Mucosa of descending colon (tissue), 3 donors: Measurements from ENCODE around the gene SASH1. TPM values are rescaled to one million over a fixed set of nuclear protein-coding genes. Genes with fewer than 3 reads are reported as not detected.

Source experiments
- ATAC-seq: fragments of 200-7000 bp; cut with Tn5 transposase; one replicate; pipeline ENCODE4 v1.9.1; 2020; ENCODE audit warnings: mild to moderate bottlenecking, moderate library complexity
- DNase-seq, 3 donors: peaks; one replicate each; pipeline ENCODE4 v3.0.0-alpha.2; 2020
- H3K36me3 ChIP-seq: fragments of 200-600 bp; one replicate; pipeline ENCODE4 v1.8.0; 2021; ENCODE audit warnings: low read depth, mild to moderate bottlenecking
- H3K4me1 ChIP-seq: fragments of 200-600 bp; one replicate; pipeline ENCODE4 v1.8.0; 2021; ENCODE audit warnings: low read depth, mild to moderate bottlenecking
- H3K4me3 ChIP-seq: fragments of 200-600 bp; one replicate; pipeline ENCODE4 v1.8.0; 2021; ENCODE audit warnings: mild to moderate bottlenecking
- H3K9me3 ChIP-seq: fragments of 200-600 bp; one replicate; pipeline ENCODE4 v1.8.0; 2021; ENCODE audit warnings: mild to moderate bottlenecking
- intact Hi-C, 2 donors: fragments of 100-400 bp; cut with DNase I in 1 of 2; cut with micrococcal nuclease in 1 of 2; formaldehyde crosslinking; loops; one replicate each; pipeline versions ENCODE4 v1.11.0 to v1.11.1; 2022; cut with DNase I, micrococcal nuclease
- total RNA-seq, 3 donors: library from RNA; stranded (reverse); fragmentation: NEBNext Ultra II Directional in 2 of 3; extraction: Animal tissue kit (Norgen Biotek cat#: 25700) in 2 of 3; gene quantifications; one replicate each; pipeline versions ENCODE4 v1.2.1 to v1.2.4, GENCODE V29; 2021 to 2023
- TF ChIP-seq, protein P1 (sequence below): fragments of 200-600 bp; IDR thresholded peaks from one replicate; pipeline ENCODE4 v1.8.0; 2022; ENCODE audit warnings: antibody characterized with exemption, mild to moderate bottlenecking
- donor health status: DM: no; HTN: no; CAD: no; lungs with moderate emphysema.
- donor health status: DM: no; HTN: no; CAD: no.
- donor health status: DM: no; HTN: yes; CAD: no.

Gene SASH1
- total RNA-seq, 3 donors from 2014 or later: 20.5 to 47.3 (median 22.9) TPM

DNA sequence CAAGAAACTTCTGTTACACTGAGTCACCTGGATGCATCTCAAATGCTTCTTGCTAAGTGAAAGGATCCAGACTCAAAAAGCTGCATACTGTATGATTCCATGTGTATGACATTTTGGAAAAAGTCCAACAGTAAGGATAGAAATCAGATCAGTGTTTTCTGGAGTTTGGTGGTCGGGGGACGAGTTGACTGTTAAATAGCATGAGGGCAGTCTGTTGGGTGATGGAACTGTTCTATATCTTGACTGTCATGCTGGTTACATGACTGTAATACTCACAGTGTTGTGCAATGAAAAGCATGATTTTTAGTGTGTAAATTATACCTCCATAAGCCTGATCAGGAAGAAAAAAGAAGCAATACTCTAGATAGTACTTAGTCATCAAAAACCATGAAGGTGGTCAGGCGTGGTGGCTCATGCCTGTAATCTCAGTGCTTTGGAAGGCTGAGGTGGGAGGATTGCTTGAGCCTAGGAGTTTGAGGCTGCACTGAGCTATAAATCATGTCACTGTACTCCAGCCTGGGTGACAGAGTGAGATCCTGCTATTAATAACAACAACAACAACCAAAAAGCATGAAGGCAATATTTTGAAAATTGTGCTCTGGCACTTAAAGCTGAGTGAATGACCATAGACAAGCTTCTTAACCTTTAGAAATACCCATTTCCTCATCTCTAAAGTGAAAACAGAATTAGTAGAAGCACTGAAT is 30.5 kb upstream of the SASH1 start:
- H3K4me3 ChIP-seq: no peak overlapping the region
- intact Hi-C loops: no loop called here
- ATAC-seq (no peak), DNase-seq (no peak)
- no peaks in the 10 kb centered on the region for H3K9me3 ChIP-seq
- no peaks in the 10 kb centered on the region for H3K4me1 ChIP-seq
- TF ChIP-seq, protein P1, sequence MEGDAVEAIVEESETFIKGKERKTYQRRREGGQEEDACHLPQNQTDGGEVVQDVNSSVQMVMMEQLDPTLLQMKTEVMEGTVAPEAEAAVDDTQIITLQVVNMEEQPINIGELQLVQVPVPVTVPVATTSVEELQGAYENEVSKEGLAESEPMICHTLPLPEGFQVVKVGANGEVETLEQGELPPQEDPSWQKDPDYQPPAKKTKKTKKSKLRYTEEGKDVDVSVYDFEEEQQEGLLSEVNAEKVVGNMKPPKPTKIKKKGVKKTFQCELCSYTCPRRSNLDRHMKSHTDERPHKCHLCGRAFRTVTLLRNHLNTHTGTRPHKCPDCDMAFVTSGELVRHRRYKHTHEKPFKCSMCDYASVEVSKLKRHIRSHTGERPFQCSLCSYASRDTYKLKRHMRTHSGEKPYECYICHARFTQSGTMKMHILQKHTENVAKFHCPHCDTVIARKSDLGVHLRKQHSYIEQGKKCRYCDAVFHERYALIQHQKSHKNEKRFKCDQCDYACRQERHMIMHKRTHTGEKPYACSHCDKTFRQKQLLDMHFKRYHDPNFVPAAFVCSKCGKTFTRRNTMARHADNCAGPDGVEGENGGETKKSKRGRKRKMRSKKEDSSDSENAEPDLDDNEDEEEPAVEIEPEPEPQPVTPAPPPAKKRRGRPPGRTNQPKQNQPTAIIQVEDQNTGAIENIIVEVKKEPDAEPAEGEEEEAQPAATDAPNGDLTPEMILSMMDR: no peak
- no peaks in the 10 kb centered on the region for H3K36me3 ChIP-seq

DNA sequence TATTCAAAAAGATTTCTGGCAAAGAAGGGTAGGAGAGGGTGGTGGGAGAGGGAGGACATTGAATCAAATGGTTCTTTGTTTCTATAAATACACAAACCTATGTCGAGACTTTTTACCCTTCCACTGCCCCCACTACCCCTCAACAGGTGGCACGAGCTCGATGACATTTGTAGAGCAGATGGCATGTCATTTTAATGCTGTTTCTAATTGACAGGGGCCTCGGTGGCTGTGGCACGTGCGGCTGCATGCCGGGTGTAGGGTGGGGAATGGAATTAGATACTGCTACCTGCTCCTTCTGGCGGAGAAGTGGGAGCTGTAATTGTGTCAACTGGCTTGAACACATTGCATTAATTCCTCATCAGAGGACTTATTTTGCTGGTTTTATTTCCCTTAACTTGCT is 29.1 kb upstream of the SASH1 start:
- intact Hi-C loops: no loop called here
- H3K4me1 ChIP-seq: no peaks in the 10 kb centered on the region
- DNase-seq: no peak
- no peak overlapping the region for H3K4me3 ChIP-seq
- H3K9me3 ChIP-seq: no peaks in the 10 kb centered on the region
- TF ChIP-seq, protein P1: no peak
- no peak for ATAC-seq
- no peaks in the 10 kb centered on the region for H3K36me3 ChIP-seq

DNA sequence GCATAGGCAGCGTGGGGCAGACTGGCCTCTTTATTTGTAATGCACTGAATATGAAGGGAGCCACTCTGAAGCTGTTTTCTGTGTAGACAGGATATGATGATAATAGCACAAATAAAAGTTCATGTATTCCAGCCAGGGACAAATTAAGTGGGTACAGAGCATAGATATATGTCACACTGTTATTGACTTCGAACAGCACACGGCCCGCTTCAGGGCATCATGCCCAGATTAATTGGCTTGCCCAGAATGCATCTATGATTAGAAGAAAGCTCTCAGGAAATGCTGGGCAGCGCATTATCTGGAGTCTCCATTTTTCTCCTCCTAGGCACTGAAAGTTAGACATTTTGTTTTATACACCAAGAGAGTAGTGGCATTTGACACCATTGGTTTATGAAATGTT is 26.3 kb upstream of the SASH1 start:
- H3K4me1 ChIP-seq: no peaks in the 10 kb centered on the region
- ATAC-seq: no peak
- no peaks in the 10 kb centered on the region for H3K9me3 ChIP-seq
- H3K36me3 ChIP-seq: no peaks in the 10 kb centered on the region
- TF ChIP-seq, protein P1: no peak
- intact Hi-C loops: no loop called here
- H3K4me3 ChIP-seq: no peak overlapping the region
- no peak for DNase-seq

DNA sequence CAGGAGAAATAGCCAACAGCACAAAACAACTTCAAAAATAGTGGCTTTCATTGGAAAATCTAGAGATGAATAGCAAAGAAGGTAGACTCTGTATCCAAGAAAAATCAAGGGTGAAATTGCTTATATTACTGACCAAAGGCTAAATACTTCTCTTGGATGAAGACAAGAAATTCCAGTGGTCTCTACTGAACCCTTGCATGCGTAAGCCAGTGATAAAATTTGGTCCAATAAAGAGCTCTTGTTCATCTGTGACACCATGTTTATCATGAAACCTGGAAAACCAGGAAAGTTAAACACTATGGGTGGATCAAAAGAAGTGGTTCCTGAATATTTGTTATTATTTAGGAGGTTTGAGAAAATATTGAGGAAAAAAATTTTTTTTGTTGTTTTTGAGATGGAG is 25.6 kb upstream of the SASH1 start:
- Histone ChIP-seq H3K4me1 (no peaks in the 10 kb centered on the region), H3K36me3 (no peaks in the 10 kb centered on the region), H3K4me3 (no peak overlapping the region), H3K9me3 (no peaks in the 10 kb centered on the region)
- TF ChIP-seq, protein P1: no peak
- DNase-seq: no peak
- intact Hi-C loops: no loop called here
- ATAC-seq: no peak

DNA sequence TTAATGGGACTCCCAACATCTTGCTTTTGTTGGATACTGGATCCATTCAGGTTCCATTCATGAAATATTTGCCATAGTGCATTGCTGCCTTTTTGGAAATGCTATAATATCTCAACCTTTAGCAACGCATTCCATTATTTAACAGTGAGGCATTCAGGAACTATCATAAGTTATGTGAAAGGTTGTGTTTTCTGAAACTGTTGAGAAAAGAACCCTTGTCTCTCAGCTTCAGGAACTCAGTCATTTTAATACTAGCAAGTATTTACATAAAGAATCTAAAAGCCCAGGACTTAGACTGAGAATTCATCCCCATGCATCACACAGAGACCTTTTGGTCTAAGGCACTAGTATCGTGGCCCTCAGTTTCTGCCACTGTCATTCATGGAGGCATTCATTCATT is 24.9 kb upstream of the SASH1 start:
- DNase-seq (no peak), ATAC-seq (no peak)
- H3K4me3 ChIP-seq: no peak overlapping the region
- TF ChIP-seq, protein P1: no peak
- no peaks in the 10 kb centered on the region for H3K9me3 ChIP-seq
- H3K36me3 ChIP-seq: no peaks in the 10 kb centered on the region
- intact Hi-C loops: no loop called here
- H3K4me1 ChIP-seq: no peaks in the 10 kb centered on the region

DNA sequence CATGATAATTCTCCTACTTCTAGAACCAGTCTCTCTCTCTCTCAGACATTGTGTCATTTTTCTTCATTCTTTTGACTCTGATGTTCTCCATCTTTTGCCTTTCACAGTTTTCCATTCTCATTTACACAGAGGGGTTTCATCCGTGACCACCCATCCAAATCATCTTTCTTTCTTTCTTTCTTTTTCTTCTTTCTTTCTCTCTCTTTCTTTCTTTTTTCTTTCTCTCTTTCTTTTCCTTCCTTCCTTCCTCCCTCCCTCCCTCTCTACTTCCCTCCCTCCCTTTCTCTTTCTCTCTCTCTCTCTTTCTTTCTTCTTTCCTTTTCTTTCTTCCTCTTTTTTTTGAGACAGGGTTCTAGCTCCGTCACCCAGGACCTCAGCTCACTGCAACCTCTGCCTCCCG is 19.9 kb upstream of the SASH1 start:
- TF ChIP-seq, protein P1: no peak
- Histone ChIP-seq H3K4me1 (no peaks in the 10 kb centered on the region), H3K9me3 (no peaks in the 10 kb centered on the region), H3K36me3 (no peaks in the 10 kb centered on the region), H3K4me3 (no peak overlapping the region)
- no peak for DNase-seq
- ATAC-seq: no peak
- intact Hi-C loops: no loop called here
